Activated T-helper 1 cell treated with anti-CD3 and anti-CD28 coated beads, Interleukin-2, amount 50 U/mL, for 16 hours (primary cell): ENCODE results near the gene GPR4.
"Not testable (repeated sequence)": the region's sequence is repeated elsewhere in the genome, so short reads cannot be mapped to it uniquely, and the experiment has no call there.

Experiments
- DNase-seq, 2 donors: peaks; one replicate each; pipeline ENCODE4 v3.0.0-alpha.2; 2020; ENCODE audit warnings: low read depth in 1 of 2, low spot score in 1 of 2

Gene GPR4

GRCh38 chr19:45623984-45624383 is 22.0 kb upstream of the GPR4 start:
- DNase-seq: no peak

GRCh38 chr19:45621976-45622503 is 20.0 kb upstream of the GPR4 start:
- DNase-seq: no peak

- DNase-seq: no peak
Measured at GRCh38 chr19:45621389-45621788, 19.4 kb upstream of the GPR4 start.

GRCh38 chr19:45616704-45617017 is 14.6 kb upstream of the GPR4 start:
- no peak for DNase-seq

GRCh38 chr19:45615795-45616703 is 14.0 kb upstream of the GPR4 start:
- peak; percentile 30 to 63 for DNase-seq

GRCh38 chr19:45615056-45615455 is 13.0 kb upstream of the GPR4 start:
- DNase-seq: not testable (repeated sequence)

GRCh38 chr19:45613926-45614725 is 12.1 kb upstream of the GPR4 start:
- no peak for DNase-seq

- no peak for DNase-seq
Measured at GRCh38 chr19:45608948-45609347, 6.9 kb upstream of the GPR4 start.

- peak in 1 of 2 donors; percentile 18 for DNase-seq
Measured at GRCh38 chr19:45607071-45608029, 5.3 kb upstream of the GPR4 start.

GRCh38 chr19:45601115-45601514 is 897 bp downstream of the GPR4 start:
- DNase-seq: no peak

- no peak for DNase-seq
Measured at GRCh38 chr19:45600340-45600885, 1.6 kb downstream of the GPR4 start.

GRCh38 chr19:45599286-45599685 is 2.7 kb downstream of the GPR4 start:
- DNase-seq: no peak

- no peak for DNase-seq
Measured at GRCh38 chr19:45598267-45599001, 3.6 kb downstream of the GPR4 start.

GRCh38 chr19:45597425-45598111 is 4.4 kb downstream of the GPR4 start:
- no peak for DNase-seq

- no peak for DNase-seq
Measured at GRCh38 chr19:45595814-45596213, 6.2 kb downstream of the GPR4 start.

GRCh38 chr19:45593520-45593919 is 8.5 kb downstream of the GPR4 start:
- DNase-seq: no peak

- DNase-seq: no peak
Measured at GRCh38 chr19:45592366-45592765, 9.6 kb downstream of the GPR4 start.

GRCh38 chr19:45591638-45592005 is 10.4 kb downstream of the GPR4 start:
- DNase-seq: no peak

GRCh38 chr19:45591004-45591637 is 10.9 kb downstream of the GPR4 start:
- DNase-seq: no peak
